K562 (cell line): Measurements from ENCODE around the gene GLDC. TPM values are rescaled to one million over a fixed set of nuclear protein-coding genes. Genes with fewer than 3 reads are reported as not detected.
"Not testable (repeated sequence)": the region's sequence is repeated elsewhere in the genome, so short reads cannot be mapped to it uniquely, and the experiment has no call there.

ENCODE experiments used
- ATAC-seq: fragments of 200-7000 bp; cut with Tn5 transposase; 3 replicates; pipeline ENCODE4 v1.9.1; 2020; ENCODE audit warnings: moderate library complexity
- BruUV-seq: library from RNA; stranded (reverse); fragments of 400-500 nt; replicated peaks from 2 replicates; lab custom pipeline; 2021; lab: Mats Ljungman, UMichigan
- CTCF ChIA-PET: fragments of 300-600 bp; formaldehyde crosslinking; extraction: SDS; loops from one replicate; lab custom pipeline; 2021; ENCODE audit warnings: low intra/inter-chr PET ratio; lab: Yijun Ruan, JAX
- POLR2A ChIA-PET: fragments of 300-600, 350-650 bp; sonication (Branson Sonifier 250); formaldehyde crosslinking; extraction: SDS; loops from one replicate; lab custom pipeline; 2021; ENCODE audit warnings: antibody characterized with exemption, inconsistent platforms; lab: Yijun Ruan, JAX
- DNase-seq, 4 experiments: peaks; one replicate each; pipeline versions ENCODE4 v3.0.0 to v3.0.0-alpha.2; 2011 to 2018; ENCODE audit warnings: low spot score in 3 of 4, mixed read lengths in 3 of 4; ENCODE audit errors: extremely low read depth in 1 of 4
- FAIRE-seq: peaks from 2 replicates; lab custom pipeline; 2011; peaks lifted over from hg19 to GRCh38; lab: Jason Lieb, UNC
- H2AFZ ChIP-seq: 2 replicates; pipeline ENCODE4 v1.6.0; 2011; ENCODE audit warnings: low read depth, low read length, control low read depth, inconsistent platforms
- H3K27ac ChIP-seq: fragments of 200-600 bp; 3 replicates; pipeline ENCODE4 v1.8.0; 2011; ENCODE audit warnings: low read depth, mild to moderate bottlenecking, control low read depth, inconsistent platforms, low read length, moderate library complexity, mixed read lengths; ENCODE audit errors: extremely low read depth
- H3K27me3 ChIP-seq, 2 experiments: fragments of 300-600 bp in 1 of 2; 2 replicates in 1 of 2; 3 replicates in 1 of 2; pipeline versions ENCODE4 v1.6.0 to v1.8.0; 2011; ENCODE audit warnings: inconsistent platforms in 2 of 2, low read length in 2 of 2, mild to moderate bottlenecking in 1 of 2, mixed read lengths in 1 of 2, moderate library complexity in 1 of 2; ENCODE audit not compliant: control insufficient read depth in 2 of 2, insufficient read depth in 2 of 2
- H3K36me3 ChIP-seq: fragments of 300-600 bp; 3 replicates; pipeline ENCODE4 v1.8.0; 2011; ENCODE audit warnings: mild to moderate bottlenecking, low read length, inconsistent platforms; ENCODE audit not compliant: control insufficient read depth, insufficient read depth
- H3K4me1 ChIP-seq, 2 experiments: fragments of 200-600 bp in 1 of 2; replicated peaks in 1 of 2; 2 replicates in 1 of 2; 3 replicates in 1 of 2; pipeline versions ENCODE4 v1.5.1 to v1.8.0; 2011; ENCODE audit warnings: inconsistent platforms in 2 of 2, low read length in 2 of 2, mild to moderate bottlenecking in 1 of 2, mixed read lengths in 1 of 2, moderate library complexity in 1 of 2; ENCODE audit not compliant: control insufficient read depth in 2 of 2, insufficient read depth in 2 of 2
- H3K4me2 ChIP-seq: 2 replicates; pipeline ENCODE4 v1.6.1; 2011; ENCODE audit warnings: low read length, control low read depth, inconsistent platforms, mixed read lengths; ENCODE audit not compliant: insufficient read depth
- H3K4me3 ChIP-seq: fragments of 200-600 bp; sonication (generic), shearing (Covaris generic); 2 replicates; pipeline ENCODE4 v1.5.1; 2016; ENCODE audit warnings: control low read depth, inconsistent platforms
- H3K79me2 ChIP-seq: fragments of 200-600 bp; 3 replicates; pipeline ENCODE4 v1.8.0; 2011; ENCODE audit warnings: low read length, inconsistent platforms; ENCODE audit not compliant: control insufficient read depth, insufficient read depth
- H3K9ac ChIP-seq, 2 experiments: 2 replicates each; pipeline versions ENCODE4 v1.6.0 to v1.6.1; 2011; ENCODE audit warnings: low read depth in 2 of 2, low read length in 2 of 2, control low read depth in 1 of 2, inconsistent platforms in 1 of 2, mild to moderate bottlenecking in 1 of 2, mixed read lengths in 1 of 2; ENCODE audit not compliant: insufficient read depth in 1 of 2
- H3K9me1 ChIP-seq: one replicate; pipeline ENCODE4 v1.6.0; 2011; ENCODE audit warnings: inconsistent platforms, mild to moderate bottlenecking, low read length, moderate library complexity; ENCODE audit not compliant: control insufficient read depth, insufficient read depth
- H3K9me3 ChIP-seq: replicated peaks from 2 replicates; pipeline ENCODE4 v1.5.1; 2011; ENCODE audit warnings: low read depth, low read length, inconsistent platforms; ENCODE audit not compliant: control insufficient read depth, insufficient read depth
- H4K20me1 ChIP-seq: replicated peaks from 2 replicates; pipeline ENCODE4 v1.6.1; 2011; ENCODE audit warnings: low read length, inconsistent platforms, mixed read lengths; ENCODE audit not compliant: control insufficient read depth, insufficient read depth
- ZNF79 ChIP-seq: fragments of 250-450 bp; sonication (Bioruptor Pico); IDR thresholded peaks from 2 replicates; pipeline ENCODE4 v1.4.0; 2020; ENCODE audit warnings: low read depth, mild to moderate bottlenecking, moderate library complexity
- WGBS: fragments of 100-300 bp; shearing (Covaris generic); methylation state at CpG from one replicate; pipeline ENCODE4 v1.1.6; 2016; ENCODE audit warnings: low coverage, mixed read lengths; ENCODE audit not compliant: insufficient coverage; ENCODE audit errors: missing lambda C conversion rate; 5-methylcytosine and 5-hydroxymethylcytosine counted together
- in situ Hi-C: fragments of 300-500 bp; cut with MboI; formaldehyde crosslinking; loops from 4 replicates; pipeline ENCODE4 v1.15.0; 2018; ENCODE audit warnings: inconsistent platforms, mixed read lengths
- intact Hi-C: fragments of 100-400 bp; cut with micrococcal nuclease; formaldehyde crosslinking; loops from 2 replicates; pipeline ENCODE4 v1.14.2; 2022
- polyA plus RNA-seq, 8 experiments: library from polyadenylated mRNA; depleted of rRNA in 4 of 8; stranded (reverse) in 5 of 8; unstranded in 3 of 8; fragments of >200 nt; fragmentation: Nextera tagmentation in 2 of 8; fragmentation: Illumina TruSeq in 1 of 8; extraction: Ambion mirVana in 2 of 8; extraction: Trizol in 1 of 8; gene quantifications; 2 replicates each; pipeline versions ENCODE4 v1.2.1 to v1.2.3, GENCODE V29; 2011 to 2014; ENCODE audit warnings: inconsistent platforms in 1 of 8, missing spikeins in 1 of 8
- total RNA-seq, 7 experiments: library from RNA; depleted of rRNA in 6 of 7; stranded (reverse); fragments of >200 nt in 6 of 7; fragmentation: Illumina TruSeq in 2 of 7; extraction: Trizol in 2 of 7; gene quantifications; 2 replicates each; pipeline versions ENCODE4 v1.2.1 to v1.2.3, GENCODE V29; 2011 to 2021; ENCODE audit warnings: low replicate concordance in 1 of 7
- TF ChIP-seq, protein P1 (sequence below): fragments of 250-450 bp; sonication (Bioruptor Pico); IDR thresholded peaks from 2 replicates; pipeline ENCODE4 v1.4.0; 2020; ENCODE audit warnings: borderline replicate concordance

GLDC gene
- total and polyA plus RNA-seq, 9 of the 15 experiments (the other 6 are each of a cell fraction or from before 2014, with no cell fraction given) = 0.03 to 0.27 (median 0.08) TPM; not detected in 6

DNA sequence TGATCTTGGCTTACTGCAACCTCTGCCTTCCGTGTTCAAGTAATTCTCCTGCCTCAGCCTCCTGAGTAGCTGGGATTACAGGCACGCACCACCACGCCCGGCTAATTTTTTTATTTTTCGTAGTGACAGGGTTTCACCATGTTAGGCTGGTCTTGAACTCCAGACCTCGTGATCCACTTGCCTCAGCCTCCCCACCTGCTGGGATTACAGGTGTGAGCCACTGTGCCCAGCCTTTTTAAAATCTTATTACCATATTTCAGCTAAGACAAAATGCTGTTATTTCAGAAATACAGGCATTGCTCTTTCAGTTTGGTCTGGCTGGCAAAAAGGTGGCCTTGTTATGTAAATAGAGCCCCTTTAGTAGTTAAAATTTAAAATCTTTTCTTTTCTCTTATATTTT is 46.9 kb upstream of the GLDC start (continued):
- TF ChIP-seq, protein P1, sequence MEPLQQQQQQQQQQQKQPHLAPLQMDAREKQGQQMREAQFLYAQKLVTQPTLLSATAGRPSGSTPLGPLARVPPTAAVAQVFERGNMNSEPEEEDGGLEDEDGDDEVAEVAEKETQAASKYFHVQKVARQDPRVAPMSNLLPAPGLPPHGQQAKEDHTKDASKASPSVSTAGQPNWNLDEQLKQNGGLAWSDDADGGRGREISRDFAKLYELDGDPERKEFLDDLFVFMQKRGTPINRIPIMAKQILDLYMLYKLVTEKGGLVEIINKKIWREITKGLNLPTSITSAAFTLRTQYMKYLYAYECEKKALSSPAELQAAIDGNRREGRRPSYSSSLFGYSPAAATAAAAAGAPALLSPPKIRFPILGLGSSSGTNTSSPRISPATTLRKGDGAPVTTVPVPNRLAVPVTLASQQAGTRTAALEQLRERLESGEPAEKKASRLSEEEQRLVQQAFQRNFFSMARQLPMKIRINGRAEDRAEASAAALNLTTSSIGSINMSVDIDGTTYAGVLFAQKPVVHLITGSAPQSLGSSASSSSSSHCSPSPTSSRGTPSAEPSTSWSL (CRISPR knock-in tag) = no peak
- no peak for TF ChIP-seq ZNF79 (CRISPR knock-in tag)
- TF ChIP-seq, all 486 proteins: peak for 0

DNA sequence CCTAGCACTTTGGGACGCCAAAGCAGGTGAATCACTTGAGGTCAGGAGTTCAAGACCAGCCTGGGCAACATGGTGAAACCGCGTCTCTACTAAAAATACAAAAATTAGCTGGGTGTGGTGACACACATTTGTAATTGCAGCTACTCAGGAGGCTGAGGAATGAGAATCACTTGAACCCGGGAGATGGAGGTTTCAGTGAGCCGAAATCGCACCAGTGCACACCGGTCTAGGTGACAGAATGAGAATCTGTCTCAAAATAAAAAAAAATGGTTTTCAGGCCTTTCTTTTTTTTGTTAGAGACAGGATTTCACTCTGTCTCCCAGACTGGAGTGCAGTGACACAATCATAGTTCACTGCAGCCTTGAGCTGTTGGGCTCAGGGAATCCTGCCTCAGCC is 45.1 kb upstream of the GLDC start:
- WGBS = 80% methylated on average over 5 of the region's 7 CpGs
- H3K4me2 ChIP-seq, H3K9me1 ChIP-seq, H3K4me3 ChIP-seq, H3K9me3 ChIP-seq, DNase-seq, FAIRE-seq, H3K4me1 ChIP-seq, H3K9ac ChIP-seq, BruUV-seq, H3K27me3 ChIP-seq, H4K20me1 ChIP-seq, intact Hi-C loops, H2AFZ ChIP-seq, H3K27ac ChIP-seq, in situ Hi-C loops, H3K79me2 ChIP-seq, ATAC-seq, H3K36me3 ChIP-seq, CTCF ChIA-PET: not testable (repeated sequence)
- POLR2A ChIA-PET = interaction anchor here (1.5 kb wide), 1 partner anchor 9 kb away, joined by 3 read pairs; no protein-coding TSS in a partner anchor
